ENCODE data around the gene GTF2H4. TPM values are rescaled to one million over a fixed set of nuclear protein-coding genes. Genes with fewer than 3 reads are reported as not detected.
"Not testable (repeated sequence)": the region's sequence is repeated elsewhere in the genome, so short reads cannot be mapped to it uniquely, and the experiment has no call there.

GTF2H4 gene
- total RNA-seq, 1 donor from 2014 or later: 36.0 TPM

- intact Hi-C loops (cut with micrococcal nuclease): no loop called here
These were observed 9.0 kb downstream of the GTF2H4 start for GRCh38 chr6:30917041-30917440.

- intact Hi-C loops (cut with micrococcal nuclease): no loop called here
These were observed 9.5 kb downstream of the GTF2H4 start for GRCh38 chr6:30917487-30917886.

GRCh38 chr6:30918670-30919069 lies 10.7 kb downstream of the GTF2H4 start:
- intact Hi-C loops (cut with micrococcal nuclease): no loop called here

- intact Hi-C loops (cut with micrococcal nuclease): no loop called here
These were observed 14.4 kb downstream of the GTF2H4 start for GRCh38 chr6:30922447-30922852.

GRCh38 chr6:30924040-30924627 lies 16.1 kb downstream of the GTF2H4 start:
- intact Hi-C loops (cut with micrococcal nuclease): not testable (repeated sequence)

GRCh38 chr6:30926644-30927043 lies 18.6 kb downstream of the GTF2H4 start:
- intact Hi-C loops (cut with micrococcal nuclease): no loop called here

GRCh38 chr6:30927080-30927479 lies 19.1 kb downstream of the GTF2H4 start:
- intact Hi-C loops (cut with micrococcal nuclease): not testable (repeated sequence)

- intact Hi-C loops (cut with micrococcal nuclease): no loop called here
These were observed 20.7 kb downstream of the GTF2H4 start for GRCh38 chr6:30928677-30929076.

GRCh38 chr6:30930506-30930905 lies 22.5 kb downstream of the GTF2H4 start:
- intact Hi-C loops (cut with micrococcal nuclease): no loop called here

GRCh38 chr6:30931272-30931671 lies 23.3 kb downstream of the GTF2H4 start:
- intact Hi-C loops (cut with micrococcal nuclease): no loop called here

- intact Hi-C loops (cut with micrococcal nuclease): no loop called here
These were observed 24.1 kb downstream of the GTF2H4 start, which contains the start of gene SFTA2 for GRCh38 chr6:30931969-30932645. TSS of gene SFTA2 (minus strand) at chr6:30932170. CDS start at chr6:30932096, 74 bp downstream.

- intact Hi-C loops (cut with micrococcal nuclease): no loop called here
These were observed 24.8 kb downstream of the GTF2H4 start for GRCh38 chr6:30932665-30933365.

GRCh38 chr6:30935018-30935417 lies 27.0 kb downstream of the GTF2H4 start:
- intact Hi-C loops (cut with micrococcal nuclease): no loop called here

GRCh38 chr6:30937265-30937664 lies 29.3 kb downstream of the GTF2H4 start:
- intact Hi-C loops (cut with micrococcal nuclease): no loop called here

- intact Hi-C loops (cut with micrococcal nuclease): no loop called here
These were observed 30.7 kb downstream of the GTF2H4 start for GRCh38 chr6:30938730-30939129.

- intact Hi-C loops (cut with micrococcal nuclease): no loop called here
These were observed 31.5 kb downstream of the GTF2H4 start for GRCh38 chr6:30939473-30939872.

GRCh38 chr6:30940361-30940986 lies 32.5 kb downstream of the GTF2H4 start, which contains the start of gene MUCL3:
TSS of gene MUCL3 (plus strand) at chr6:30940973. CDS start at chr6:30941000, 27 bp downstream.
- intact Hi-C loops (cut with micrococcal nuclease): no loop called here

GRCh38 chr6:30942338-30943060 lies 34.5 kb downstream of the GTF2H4 start:
- intact Hi-C loops (cut with micrococcal nuclease): no loop called here

- intact Hi-C loops (cut with micrococcal nuclease): no loop called here
These were observed 36.0 kb downstream of the GTF2H4 start for GRCh38 chr6:30944051-30944450.

- intact Hi-C loops (cut with micrococcal nuclease): no loop called here
These were observed 37.3 kb downstream of the GTF2H4 start for GRCh38 chr6:30945281-30945680.

GRCh38 chr6:30947231-30947630 lies 39.2 kb downstream of the GTF2H4 start:
- intact Hi-C loops (cut with micrococcal nuclease): no loop called here
